Superior temporal gyrus (tissue), 1 donor: ENCODE results near the gene MAPRE3.

Experiments
- DNase-seq: peaks from one replicate; pipeline ENCODE4 v3.0.0-alpha.2; 2016; ENCODE audit errors: extremely low spot score

MAPRE3 gene

DNA sequence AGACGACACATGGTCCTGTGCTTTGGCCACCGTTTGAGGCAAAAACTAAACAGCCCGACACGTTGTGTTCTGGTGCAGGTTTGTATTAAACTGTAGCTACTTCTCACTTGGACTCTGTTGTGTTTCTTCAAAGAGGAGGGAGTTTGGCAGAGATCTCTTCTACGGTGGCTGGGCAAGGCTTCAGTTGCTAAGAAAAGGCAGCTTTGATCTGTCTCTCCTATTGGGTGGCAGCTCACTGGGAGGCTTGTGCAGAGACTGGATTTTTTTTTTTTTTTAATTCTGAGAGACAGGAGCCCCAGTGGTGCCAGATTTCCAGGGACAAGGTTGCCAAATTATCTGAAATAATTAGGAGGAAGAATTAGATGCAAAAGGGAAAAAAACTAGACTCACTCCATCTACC lies 20.2 kb upstream of the MAPRE3 start:
- DNase-seq, result no peak

DNA sequence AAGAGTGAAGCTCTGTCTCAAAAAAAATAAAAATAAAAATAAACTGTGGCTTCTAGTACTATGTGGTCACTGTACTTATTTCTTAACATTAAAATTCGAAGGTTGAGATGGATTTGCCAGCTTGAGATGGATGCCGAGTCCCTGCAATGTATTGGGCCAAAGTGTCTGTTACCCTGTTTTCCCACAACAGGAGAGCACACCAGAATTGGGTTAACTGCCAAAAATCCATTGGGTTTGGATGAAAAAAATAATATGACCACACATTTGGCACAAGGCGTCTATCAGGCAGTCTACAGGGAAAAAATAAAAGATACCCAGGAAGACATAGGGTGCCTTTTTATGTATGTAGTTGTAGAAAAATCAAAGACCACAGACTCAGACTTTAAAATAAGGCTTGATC lies 19.2 kb upstream of the MAPRE3 start:
- no peak for DNase-seq

DNA sequence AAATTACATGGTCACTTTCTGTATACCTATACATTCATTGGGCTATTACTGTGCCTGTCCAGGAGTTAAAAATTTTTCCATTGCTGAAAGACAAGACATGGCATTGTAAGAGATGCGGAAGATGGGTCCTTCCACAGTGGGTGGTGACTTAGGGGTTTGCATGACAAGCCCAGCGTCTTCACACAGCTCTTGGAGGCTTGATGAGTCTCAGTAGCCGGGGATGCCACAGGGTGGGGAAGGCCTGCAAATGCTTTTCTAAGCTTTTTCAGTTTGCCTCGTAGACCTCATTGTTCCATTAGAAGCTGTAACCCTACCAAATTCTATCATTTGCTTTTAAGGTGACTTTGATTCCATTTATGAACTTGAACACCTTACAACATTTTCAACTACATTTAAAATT lies 18.1 kb upstream of the MAPRE3 start:
- no peak for DNase-seq

DNA sequence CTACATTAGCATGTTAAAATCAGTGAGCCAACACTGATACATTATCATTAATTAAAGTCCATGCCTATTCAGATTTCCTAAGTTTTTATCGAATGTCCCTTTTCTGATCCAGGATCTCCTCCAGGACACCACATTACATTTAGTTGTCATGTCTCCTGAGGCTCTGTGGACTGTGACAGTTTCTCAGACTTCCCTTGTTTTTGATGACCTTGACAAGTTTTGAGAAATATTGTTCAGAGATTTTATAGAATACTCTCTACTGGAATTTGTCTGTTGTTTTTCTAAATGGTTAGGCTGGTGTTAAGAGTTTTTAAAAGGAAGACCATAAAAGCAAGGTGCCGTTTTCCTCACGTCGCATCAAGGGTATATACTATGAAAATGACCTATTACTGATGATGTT lies 16.3 kb upstream of the MAPRE3 start:
- no peak for DNase-seq

DNA sequence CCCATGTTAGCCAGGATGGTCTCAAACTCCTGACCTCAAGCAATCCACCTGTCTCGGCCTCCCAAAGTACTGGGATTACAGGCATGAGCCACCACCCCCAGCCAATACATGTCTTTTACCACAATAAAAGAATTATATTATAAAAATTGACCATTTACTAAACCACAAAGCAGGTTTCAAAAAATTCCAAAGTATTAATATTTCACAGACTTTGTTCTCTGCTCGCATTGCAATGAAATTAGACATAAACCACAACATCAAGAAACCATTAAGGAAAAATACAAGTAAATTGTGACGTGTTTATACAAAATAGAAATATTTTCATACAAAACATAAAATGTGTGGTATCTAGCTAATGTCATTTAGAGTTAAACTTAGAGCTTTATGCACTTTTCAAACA lies 13.4 kb upstream of the MAPRE3 start:
- DNase-seq, result no peak

DNA sequence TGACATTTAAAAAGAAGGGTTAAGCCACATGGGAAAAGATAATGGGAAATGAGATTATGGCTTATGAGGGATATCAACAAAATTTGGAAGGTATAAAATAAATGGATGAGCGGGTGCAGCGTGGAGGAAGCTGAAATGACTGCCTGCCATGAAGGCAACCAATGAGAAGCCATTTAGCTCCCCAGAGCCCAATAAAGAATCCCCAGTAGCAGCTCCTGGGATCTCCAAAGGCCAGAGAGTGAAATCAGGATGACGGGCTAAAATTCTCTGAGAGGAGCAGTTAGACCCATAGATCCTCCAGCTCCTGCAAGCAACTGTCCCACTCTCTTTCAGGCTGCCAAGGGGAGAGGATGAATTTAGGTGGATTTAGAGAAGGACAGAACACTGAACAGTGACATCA lies 12.9 kb upstream of the MAPRE3 start:
- no peak for DNase-seq

DNA sequence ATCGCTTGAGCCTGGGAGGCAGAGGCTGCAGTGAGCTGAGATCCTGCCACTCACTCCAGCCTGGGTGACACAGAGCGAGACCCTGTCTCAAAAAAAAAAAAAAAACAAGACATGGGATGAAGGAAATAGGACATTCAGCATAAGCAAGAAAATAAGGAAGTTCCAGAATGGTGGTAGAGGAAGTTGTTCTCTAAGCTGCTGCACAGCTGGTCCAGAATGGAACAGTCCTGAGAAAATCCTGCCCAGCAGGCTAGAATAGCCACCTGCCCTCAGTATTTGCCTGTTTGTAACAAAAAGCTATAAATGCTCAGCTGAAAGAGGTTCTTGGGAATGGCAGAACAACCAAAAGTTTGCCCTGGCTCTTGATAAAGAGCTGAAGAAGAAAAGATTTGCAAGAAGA lies 11.1 kb upstream of the MAPRE3 start:
- DNase-seq, result no peak

DNA sequence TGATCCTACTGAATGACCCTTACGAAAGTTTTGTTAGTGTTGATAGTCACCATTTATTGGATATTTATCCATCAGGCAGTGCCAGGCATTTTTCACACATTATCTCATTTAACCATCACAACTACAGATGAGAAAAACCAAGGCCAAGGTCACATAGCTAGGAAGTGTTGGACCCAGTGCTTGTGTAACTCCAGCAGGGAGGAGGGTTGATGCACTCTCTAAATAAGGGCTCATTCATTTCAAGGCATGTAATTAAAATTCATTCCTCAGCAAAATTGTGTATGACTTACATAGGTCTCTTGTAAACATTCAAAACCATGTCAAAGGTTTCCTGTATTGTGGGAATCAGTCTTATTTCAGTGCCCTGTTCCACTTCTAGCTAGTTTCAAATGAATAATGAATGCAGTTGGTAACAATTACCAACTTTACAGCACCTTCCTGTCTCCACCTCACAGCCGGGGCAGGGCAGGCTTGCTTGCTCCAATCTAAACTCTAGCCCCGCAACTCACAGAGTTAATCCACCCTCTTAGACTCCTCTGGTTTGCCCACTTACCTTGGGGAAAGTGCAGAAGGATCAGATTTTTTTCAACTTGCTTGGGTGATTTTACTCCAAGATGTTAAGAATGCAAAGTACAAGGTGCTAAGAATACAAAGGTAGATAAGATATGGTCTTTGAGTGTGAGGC lies 5.8 kb upstream of the MAPRE3 start:
- no peak for DNase-seq

DNA sequence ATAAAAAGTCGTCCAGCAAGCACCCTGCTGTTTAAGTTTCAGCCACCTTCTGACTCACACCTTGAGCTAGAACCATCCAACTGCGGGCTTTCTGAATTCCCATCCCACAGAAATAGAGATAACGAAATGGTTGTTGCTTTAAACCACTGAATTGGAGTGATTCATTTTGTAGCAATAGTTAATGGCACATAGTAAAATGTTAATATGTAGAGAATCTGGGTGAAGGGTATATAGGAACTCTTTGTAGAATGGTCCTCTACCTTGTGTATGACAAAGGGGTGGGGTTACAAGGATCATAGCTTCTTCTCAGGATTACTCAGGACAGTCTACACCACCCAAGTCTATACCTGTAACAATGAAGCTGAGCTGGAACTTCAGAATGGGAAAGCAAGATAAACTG lies 2.4 kb upstream of the MAPRE3 start:
- DNase-seq, result no peak

DNA sequence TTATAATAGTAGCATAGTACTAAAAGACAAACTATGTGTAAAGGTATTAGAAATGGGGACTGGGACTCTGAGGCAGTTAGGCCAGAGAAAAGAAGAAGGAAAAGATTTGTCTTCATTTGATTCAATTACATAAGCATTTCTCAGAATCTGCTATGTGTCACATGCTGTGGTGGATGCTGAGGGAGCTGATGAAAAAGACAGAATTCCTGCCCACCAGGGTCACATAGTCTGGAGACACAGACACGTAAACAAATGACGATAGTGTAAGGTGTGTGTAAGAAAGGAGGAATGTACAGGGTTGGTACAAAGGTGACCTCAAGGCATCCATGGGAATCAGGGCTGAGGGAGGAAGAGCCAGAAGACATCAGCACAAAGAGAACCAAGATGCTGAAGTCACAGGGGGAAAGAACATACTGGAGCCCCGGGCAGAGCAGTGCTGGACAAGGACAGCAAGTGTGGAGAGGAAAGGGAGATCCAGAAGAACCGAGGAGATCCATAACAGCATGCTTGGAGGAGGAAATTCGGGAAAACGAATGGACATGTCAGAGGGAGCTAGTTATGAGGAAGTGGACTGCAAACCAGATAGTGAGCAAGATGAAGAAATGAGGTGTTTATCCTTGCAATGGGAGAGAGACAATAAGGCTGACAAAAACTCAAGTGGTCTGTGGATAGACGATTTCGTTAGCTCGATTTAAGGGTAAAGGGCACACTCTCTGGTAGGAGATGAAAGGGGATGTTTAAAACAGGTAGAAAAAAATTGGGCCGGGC lies 1.2 kb upstream of the MAPRE3 start:
- no peak for DNase-seq

DNA sequence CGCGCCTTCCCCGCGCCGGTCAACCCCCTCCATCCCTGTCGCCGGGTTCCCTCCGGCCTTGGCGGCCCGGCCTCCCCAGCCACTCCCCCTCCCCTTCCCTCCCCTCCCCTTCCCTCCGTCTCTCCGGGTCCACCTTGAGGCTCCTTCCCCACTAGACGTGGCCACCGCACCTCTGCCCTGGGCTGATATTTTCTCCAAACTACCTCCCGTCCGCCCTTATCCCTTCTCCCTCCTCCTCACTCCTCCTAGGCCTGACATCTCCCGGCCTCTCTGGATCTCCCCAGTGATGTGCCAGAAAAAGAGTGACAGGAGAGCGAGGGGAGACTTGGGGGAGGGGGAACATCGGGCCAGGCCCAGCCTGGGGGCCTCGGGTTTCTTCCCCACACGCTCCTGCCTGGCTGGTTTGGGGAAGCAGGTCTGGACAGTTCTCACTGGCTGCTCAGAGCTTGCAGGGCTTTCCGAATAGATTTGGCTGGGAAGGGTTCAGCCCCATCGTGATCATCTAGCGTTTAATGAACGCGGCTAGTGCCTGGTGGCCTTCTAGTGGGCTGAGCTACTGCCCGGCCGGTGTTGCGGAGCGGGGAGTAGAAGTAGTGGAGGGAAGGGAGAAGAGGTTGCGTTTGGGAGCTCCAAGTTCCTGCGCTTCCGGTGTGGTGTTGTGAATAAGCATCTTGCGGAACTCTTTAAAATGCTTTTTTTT lies 641 bp downstream of the MAPRE3 start:
- DNase-seq, result no peak

DNA sequence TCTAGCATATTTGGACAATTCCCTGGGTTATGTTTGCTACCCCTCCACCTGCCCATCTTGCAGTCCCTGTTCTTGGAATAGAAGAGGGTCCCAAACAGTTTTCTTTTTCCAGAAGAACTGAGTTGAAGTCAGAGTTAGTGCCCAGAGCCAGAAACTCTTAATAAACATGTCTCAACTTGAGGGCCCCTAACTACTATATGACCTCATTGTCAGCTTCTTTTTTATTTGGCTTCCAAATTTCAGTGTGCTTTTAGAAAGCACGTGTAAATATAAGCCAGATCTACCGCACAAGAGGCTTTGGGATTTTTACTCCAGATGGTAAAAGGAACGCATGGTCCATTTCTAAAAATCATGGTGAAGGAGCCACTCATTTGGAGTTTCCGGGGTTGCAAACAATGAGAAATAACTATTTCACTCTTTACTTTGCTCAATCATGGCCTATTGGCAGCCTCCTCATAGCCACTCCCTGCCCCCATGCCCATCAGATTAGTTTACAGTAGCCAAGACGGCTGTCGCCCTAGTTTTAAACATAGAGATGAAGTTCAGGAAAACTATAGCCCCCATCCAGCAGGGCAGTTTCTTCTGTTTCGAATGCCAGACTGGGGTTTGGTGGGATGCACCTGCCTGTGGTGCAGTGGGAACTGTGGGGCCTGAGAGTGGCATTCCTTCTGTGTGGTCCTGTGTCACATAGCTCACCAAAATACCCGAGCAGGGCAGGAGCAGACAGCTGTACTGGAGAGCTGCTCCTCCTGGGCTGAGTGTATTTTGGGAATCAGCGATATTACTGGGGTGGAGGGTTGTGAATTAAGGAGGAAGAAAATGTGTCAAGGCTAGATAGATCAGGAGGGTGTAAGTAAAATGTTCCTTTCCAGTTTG lies 1.7 kb downstream of the MAPRE3 start:
- DNase-seq, result no peak

DNA sequence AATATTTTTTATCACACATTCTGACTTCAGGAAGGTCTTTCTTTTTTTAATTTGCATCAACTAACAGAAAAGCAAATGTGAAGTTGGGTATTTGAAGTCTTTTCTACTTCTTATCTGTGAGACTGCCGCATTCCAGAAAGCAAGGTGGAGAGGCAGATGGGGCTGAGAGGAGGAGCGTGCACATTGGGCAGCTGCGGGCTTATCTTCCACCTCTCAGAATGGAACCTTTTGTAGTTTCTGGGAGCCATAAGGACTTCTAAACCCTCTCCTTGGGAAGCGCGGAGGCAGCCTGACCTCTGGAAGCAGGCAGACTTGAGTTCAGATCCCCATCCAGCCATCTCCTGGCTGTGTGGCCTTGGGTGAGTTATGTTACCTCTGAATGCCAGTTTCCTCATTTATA lies 3.9 kb downstream of the MAPRE3 start:
- no peak for DNase-seq

DNA sequence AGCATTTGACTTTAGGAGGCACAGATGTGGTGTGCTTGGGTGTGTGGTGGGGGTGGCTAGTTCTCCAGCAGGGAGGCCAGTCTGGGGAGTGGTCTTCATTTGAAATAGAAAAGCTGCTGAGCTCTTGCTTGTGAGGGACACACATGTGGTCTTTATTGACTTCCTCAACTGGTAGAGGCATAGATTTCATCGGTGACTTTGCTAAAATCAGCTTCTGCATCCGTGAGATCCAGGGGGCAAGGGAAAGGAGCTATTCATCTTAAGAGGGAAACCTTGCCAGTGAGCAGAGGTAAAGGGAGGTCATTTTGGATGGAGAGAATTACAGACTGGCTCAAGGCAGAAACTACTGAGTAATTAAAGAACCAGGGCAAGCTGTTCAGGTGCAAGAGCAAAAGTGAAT lies 4.7 kb downstream of the MAPRE3 start:
- no peak for DNase-seq

DNA sequence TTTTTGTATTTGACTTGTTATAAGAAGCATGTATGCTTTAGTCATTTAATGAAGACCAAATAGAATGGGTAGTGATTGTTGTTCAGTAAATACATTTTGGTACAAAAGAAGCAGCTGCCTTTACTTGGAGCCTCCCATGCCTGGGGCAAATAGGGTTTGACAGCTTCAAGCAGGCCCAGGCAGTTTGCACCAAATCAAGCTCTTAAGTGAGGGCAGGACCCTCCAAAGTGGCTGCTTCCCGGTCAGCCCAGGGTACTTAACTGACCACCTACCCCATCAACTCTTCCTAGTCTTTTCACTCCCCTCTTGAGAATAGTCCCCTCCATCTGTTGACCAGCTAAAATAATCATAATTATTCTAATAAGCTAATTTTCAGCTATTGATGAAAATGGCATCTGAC lies 5.2 kb downstream of the MAPRE3 start:
- DNase-seq, result no peak

DNA sequence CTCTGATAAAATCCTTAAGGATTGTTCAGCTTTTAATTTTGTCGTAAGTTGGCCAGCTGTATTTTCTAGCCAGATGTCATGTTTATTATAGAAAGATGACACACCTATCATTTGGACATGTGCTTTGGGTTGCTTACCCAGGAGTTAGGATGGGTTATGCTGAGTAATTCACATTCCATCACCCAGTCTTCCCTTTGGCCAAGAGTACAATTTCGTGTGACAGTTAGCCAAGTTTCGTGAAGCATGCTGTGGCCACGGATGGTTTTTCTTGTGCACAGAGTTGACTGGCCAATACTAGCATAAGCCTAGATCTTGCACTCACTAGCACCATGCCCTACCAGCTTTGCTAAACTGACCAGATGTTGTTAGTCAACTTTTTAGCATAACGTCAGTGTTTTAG lies 5.8 kb downstream of the MAPRE3 start:
- DNase-seq, result no peak

DNA sequence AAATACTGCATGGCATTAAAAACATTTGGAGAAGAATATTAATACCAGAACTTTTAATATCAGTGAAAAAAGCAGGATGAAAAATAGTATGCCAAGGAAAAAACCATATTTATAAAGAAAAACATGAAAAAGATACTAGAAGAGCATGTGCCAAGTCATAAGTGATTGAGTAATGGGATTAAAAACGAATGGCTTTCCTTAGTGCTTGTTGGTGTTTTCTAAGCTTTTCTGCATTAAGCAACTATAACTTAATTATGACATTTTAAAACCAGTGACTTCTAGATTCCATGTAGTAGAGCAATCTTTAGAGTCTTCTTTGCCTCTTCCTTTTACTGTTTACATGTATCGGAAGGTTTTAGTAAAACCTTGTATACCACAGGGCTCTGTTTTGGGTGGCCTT lies 6.6 kb downstream of the MAPRE3 start:
- no peak for DNase-seq

DNA sequence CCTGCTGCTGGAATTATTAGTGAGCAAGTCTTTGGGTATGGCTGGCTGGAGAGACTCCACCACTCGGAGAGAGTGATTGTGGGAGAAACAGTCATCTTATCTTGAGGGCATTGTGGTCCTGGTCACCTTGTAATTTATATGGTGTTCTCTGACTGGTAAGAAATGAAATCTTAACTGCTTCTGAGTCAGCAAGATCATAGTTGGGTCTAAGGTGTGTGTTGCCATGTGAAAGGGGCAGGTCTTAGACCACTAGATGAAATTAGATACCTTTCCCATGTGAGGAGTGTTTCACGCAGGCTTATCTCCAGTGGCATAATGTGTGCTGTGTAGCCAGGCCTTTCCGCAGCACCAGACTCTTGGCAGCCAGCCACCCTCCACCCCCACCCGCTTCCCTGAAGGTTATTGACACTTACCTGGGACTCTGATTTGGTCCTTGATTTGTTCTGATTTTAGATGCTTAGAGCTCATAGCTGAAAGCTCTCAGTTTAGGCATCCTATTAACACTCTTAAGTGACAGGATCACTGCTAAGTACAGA lies 7.7 kb downstream of the MAPRE3 start:
- DNase-seq, result no peak

DNA sequence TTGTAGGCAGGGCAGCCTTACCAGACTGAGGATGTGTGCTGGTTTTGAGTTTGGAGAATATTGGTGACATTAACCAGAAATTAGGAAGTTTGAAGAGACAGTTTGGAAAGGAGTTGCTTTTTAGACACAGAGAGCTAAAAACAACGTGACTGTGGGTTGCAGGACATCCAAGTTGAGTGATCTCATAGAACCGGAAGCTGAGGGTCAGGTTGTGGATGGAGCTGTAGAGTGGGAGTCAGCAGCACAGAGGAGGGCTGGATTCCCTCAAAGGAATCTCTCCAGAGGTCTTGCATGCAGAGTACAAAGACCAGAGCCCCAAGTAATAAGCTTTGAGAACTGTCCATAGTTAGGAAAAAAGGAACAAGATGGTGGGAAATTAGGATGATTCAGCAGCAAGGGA lies 9.3 kb downstream of the MAPRE3 start:
- DNase-seq, result no peak

DNA sequence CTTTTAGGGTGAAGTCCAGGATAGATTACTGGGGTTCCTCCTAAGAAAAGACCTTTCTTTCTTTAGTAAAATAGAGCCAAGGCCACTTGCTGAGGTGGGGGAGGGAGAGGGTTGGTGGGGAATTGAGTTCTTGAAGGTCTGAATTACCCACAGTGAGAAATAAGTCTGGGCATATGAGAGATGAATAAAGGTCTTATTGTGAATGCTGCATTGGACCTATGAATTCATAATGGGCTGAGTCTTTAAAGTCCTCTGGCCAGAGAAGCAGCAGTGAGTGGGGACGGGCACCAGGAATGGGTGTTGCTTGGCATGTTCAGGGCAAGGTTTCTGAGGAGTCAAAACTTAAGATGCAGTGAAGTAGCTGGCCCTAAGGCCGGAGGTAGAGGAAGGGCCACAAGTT lies 10.5 kb downstream of the MAPRE3 start:
- no peak for DNase-seq

DNA sequence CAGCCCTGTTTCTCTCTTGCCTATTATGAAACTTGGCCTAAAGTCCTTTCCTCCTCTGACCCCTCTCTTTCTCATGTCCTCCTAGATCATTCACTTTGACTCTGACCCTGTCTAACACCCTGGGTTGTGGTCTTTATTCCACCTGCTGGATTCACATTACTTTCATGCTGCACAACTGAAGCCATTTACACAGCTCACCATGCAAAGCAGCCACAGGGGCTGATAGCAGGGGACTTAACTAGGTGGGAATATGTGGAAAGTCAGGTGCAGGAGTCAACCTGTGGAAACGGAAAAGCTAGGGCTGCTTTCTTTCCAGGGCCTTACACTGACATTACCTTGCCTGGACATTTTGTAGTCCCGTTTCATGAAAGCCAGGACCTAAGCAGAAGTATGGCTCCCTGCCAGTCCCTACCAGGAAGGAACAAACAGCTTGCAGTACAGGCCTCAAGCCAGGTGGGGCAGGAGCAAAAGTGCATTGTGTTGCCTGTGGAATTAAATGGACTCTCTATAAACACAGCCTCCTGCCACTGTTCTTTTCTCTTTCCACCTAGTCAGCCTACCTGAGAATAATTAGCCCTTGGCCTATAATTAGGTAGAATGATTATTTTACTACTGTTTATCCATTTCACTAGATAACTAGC lies 11.8 kb downstream of the MAPRE3 start:
- DNase-seq, result no peak
